Lung (tissue), 16 donors: Measurements from ENCODE around the gene PAGE2B. TPM values are rescaled to one million over a fixed set of nuclear protein-coding genes. Genes with fewer than 3 reads are reported as not detected.

Experiments
- ATAC-seq: fragments of 200-7000 bp; cut with Tn5 transposase; one replicate; pipeline ENCODE4 v1.9.1; 2020; ENCODE audit warnings: moderate number of reproducible peaks; ENCODE audit not compliant: insufficient read depth, low FRiP score
- DNase-seq, 3 donors: peaks; one replicate each; pipeline ENCODE4 v3.0.0-alpha.2; 2013 to 2017
- H3K27ac ChIP-seq, 2 donors: one replicate each; pipeline ENCODE4 v1.5.1; 2013; ENCODE audit warnings: mild to moderate bottlenecking in 2 of 2, moderate library complexity in 2 of 2, control low read depth in 1 of 2, inconsistent platforms in 1 of 2, low read depth in 1 of 2, low read length in 1 of 2
- H3K27me3 ChIP-seq, 3 donors: one replicate each; pipeline ENCODE4 v1.5.1; 2013; ENCODE audit warnings: low read length in 2 of 3; ENCODE audit not compliant: control insufficient read depth in 3 of 3, insufficient read depth in 3 of 3
- H3K36me3 ChIP-seq, 4 donors: one replicate each; pipeline ENCODE4 v1.5.1; 2013; ENCODE audit warnings: low read length in 4 of 4, mild to moderate bottlenecking in 1 of 4, moderate library complexity in 1 of 4; ENCODE audit not compliant: control insufficient read depth in 4 of 4, insufficient read depth in 4 of 4
- H3K4me1 ChIP-seq, 5 donors: one replicate each; pipeline ENCODE4 v1.5.1; 2013; ENCODE audit warnings: low read length in 5 of 5, mild to moderate bottlenecking in 2 of 5, moderate library complexity in 1 of 5; ENCODE audit not compliant: control insufficient read depth in 5 of 5, insufficient read depth in 5 of 5
- H3K4me3 ChIP-seq: one replicate; pipeline ENCODE4 v1.5.1; 2013; ENCODE audit warnings: mild to moderate bottlenecking, control low read depth, moderate library complexity
- H3K9ac ChIP-seq, 2 donors: one replicate each; pipeline ENCODE4 v1.5.1; 2013; ENCODE audit warnings: low read length in 2 of 2, control low read depth in 1 of 2; ENCODE audit not compliant: insufficient read depth in 1 of 2
- H3K9me3 ChIP-seq, 4 donors: one replicate each; pipeline ENCODE4 v1.5.1; 2013; ENCODE audit warnings: low read length in 3 of 4, mild to moderate bottlenecking in 1 of 4, moderate library complexity in 1 of 4; ENCODE audit not compliant: control insufficient read depth in 4 of 4, insufficient read depth in 3 of 4
- WGBS, 2 donors: extraction: QIAGEN DNeasy Blood & Tissue Kit; methylation state at CpG; one replicate each; pipeline ENCODE4 v1.1.7; 2013; 5-methylcytosine and 5-hydroxymethylcytosine counted together
- long read RNA-seq, 5 donors: transcript quantifications; one replicate each; lab custom pipeline, GENCODE V29; 2026
- polyA plus RNA-seq, 2 donors: library from polyadenylated mRNA; stranded (reverse); fragments of 200-250 nt; gene quantifications; one replicate each; pipeline ENCODE4 v1.2.1, GENCODE V29; 2013
- total RNA-seq, 2 donors: library from RNA; depleted of rRNA in 1 of 2; stranded (reverse); fragments of >200 nt in 1 of 2; gene quantifications; one replicate each; pipeline ENCODE4 v1.2.1, GENCODE V29; 2014 to 2021
- TF ChIP-seq, protein P1 (sequence below): IDR thresholded peaks from 2 replicates; pipeline ENCODE4 v1.5.1; 2012; ENCODE audit warnings: mild to moderate bottlenecking; ENCODE audit errors: control extremely low read depth, extremely low read depth
- donor health status: control.
- donor health status: control.
- donor health status: Bipolar disorder and iron deficiency.
- donor health status: healthy.
- donor health status: DM: yes; HTN: yes; CAD: no.

PAGE2B gene, protein sequence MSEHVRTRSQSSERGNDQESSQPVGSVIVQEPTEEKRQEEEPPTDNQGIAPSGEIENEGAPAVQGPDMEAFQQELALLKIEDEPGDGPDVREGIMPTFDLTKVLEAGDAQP
- total RNA-seq, result not detected
- under 1 TPM in 1 of 2 donors, not detected in 1; 0.37 TPM for polyA plus RNA-seq
- long read RNA-seq, donor 1, result 0 reads
- long read RNA-seq, donor 2, result 0 reads
- long read RNA-seq, donor 3, result 0 reads
- long read RNA-seq, donor 4, result 0 reads
- long read RNA-seq, donor 5, result 0 reads

DNA sequence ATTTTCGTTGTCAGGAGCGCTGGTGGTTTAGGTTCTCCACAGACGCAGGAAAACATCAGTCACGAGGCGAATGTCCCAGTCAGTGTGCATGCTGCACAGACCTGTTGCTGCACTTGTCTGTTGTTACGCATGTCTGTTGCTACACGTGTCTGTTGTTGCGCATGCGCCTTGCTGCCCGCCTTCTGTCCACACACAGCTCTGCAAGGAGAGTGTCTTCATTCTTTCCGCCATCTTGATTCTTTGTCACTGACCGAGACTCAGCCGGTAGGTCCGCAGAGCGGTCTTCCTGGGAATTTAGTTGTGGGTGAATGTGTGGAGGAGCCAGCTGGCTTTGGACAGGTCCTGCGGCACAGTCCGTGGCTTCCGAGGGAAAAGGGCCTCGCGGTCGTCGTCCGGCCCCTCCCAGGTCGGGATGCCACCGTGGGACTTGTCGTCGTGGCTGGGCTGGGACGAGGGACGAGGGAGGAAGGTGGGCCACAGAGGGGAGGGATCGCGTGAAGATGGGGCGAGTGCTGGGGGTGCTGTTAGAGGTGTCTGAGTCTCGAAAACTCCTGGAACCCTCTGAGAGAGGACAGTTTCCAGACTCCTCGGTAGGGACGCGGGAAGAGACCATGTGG lies at the start of gene PAGE2B:
TSS of gene PAGE2B (plus strand) at position 180 of the 617 bp plus-strand sequence. CDS start 1,012 bp downstream, outside the sequence.
- Histone ChIP-seq H3K4me1 (no peaks in the 10 kb centered on the region), H3K36me3 (no peaks in the 10 kb centered on the region), H3K9me3 (peaks cover 0 to 2% (median 0%) of the 10 kb centered on the region in 4 donors), H3K27me3 (no peaks in the 10 kb centered on the region), H3K4me3 (no peak within 1 kb of the TSS), H3K27ac (no peak within 1 kb of the TSS), H3K9ac (no peak within 1 kb of the TSS)
- ATAC-seq, result no peak
- DNase-seq, result no peak
- WGBS, 2 donors, result 84 to 98% methylated on average over 22 to 36 of the region's 36 CpGs
- TF ChIP-seq, protein P1, sequence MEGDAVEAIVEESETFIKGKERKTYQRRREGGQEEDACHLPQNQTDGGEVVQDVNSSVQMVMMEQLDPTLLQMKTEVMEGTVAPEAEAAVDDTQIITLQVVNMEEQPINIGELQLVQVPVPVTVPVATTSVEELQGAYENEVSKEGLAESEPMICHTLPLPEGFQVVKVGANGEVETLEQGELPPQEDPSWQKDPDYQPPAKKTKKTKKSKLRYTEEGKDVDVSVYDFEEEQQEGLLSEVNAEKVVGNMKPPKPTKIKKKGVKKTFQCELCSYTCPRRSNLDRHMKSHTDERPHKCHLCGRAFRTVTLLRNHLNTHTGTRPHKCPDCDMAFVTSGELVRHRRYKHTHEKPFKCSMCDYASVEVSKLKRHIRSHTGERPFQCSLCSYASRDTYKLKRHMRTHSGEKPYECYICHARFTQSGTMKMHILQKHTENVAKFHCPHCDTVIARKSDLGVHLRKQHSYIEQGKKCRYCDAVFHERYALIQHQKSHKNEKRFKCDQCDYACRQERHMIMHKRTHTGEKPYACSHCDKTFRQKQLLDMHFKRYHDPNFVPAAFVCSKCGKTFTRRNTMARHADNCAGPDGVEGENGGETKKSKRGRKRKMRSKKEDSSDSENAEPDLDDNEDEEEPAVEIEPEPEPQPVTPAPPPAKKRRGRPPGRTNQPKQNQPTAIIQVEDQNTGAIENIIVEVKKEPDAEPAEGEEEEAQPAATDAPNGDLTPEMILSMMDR, result no peak

GRCh38 chrX:55026143-55026542 lies 48.7 kb upstream of the PAGE2B start:
- ATAC-seq, result no peak
- H3K4me1 ChIP-seq, result no peaks in the 10 kb centered on the region
- H3K9ac ChIP-seq, result no peak overlapping the region
- TF ChIP-seq, protein P1, result no peak
- no peaks in the 10 kb centered on the region for H3K36me3 ChIP-seq
- peaks cover 0 to 5% (median 1%) of the 10 kb centered on the region in 4 donors for H3K9me3 ChIP-seq
- peaks cover 0 to 2% (median 0%) of the 10 kb centered on the region in 3 donors for H3K27me3 ChIP-seq
- no peak overlapping the region for H3K4me3 ChIP-seq
- DNase-seq, result no peak
- no peak overlapping the region for H3K27ac ChIP-seq

DNA sequence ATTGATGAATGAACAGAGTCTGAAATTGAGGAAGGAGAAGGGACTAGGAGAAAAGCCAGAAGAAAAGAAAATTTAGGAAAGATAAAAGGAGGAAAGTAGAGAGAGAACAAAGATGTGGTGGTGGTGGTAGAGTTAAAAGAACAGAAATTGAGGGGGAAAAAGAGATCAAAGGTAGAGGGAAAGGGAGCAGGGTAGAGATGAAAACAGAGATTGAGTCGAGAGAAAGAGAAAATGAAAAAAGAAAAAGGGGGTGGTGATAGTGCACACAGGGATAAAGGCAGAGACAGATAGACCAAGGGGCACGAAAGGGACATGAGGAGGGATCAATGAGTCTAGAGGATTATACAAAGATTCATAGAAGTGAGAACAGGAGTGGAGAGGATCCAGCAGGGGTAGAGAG lies 48.0 kb upstream of the PAGE2B start:
- TF ChIP-seq, protein P1, result no peak
- H3K9me3 ChIP-seq, result peaks cover 0 to 5% (median 1%) of the 10 kb centered on the region in 4 donors
- WGBS, 2 donors, result 54 to 89% methylated on average over 2 of the region's 2 CpGs
- no peaks in the 10 kb centered on the region for H3K36me3 ChIP-seq
- H3K27ac ChIP-seq, result no peak overlapping the region
- H3K9ac ChIP-seq, result no peak overlapping the region
- no peaks in the 10 kb centered on the region for H3K4me1 ChIP-seq
- DNase-seq (no peak), ATAC-seq (no peak)
- no peak overlapping the region for H3K4me3 ChIP-seq
- peaks cover 0 to 2% (median 0%) of the 10 kb centered on the region in 3 donors for H3K27me3 ChIP-seq
